Breast epithelium (tissue), 3 donors: ENCODE measurements around the gene PKHD1.
"Not testable (repeated sequence)": the region's sequence is repeated elsewhere in the genome, so short reads cannot be mapped to it uniquely, and the experiment has no call there.

Experiments
- POLR2A ChIP-seq: fragments of 450-650 bp; IDR thresholded peaks from one replicate; pipeline ENCODE4 v1.6.1; 2016; ENCODE audit warnings: antibody characterized with exemption, mild to moderate bottlenecking, moderate library complexity
- POLR2AphosphoS5 ChIP-seq, 3 donors: sonication (generic); formaldehyde crosslinking; IDR thresholded peaks; one replicate each; pipeline ENCODE4 v1.6.1; 2017; ENCODE audit warnings: antibody characterized with exemption in 3 of 3
- TF ChIP-seq, protein P1 (sequence below), 3 donors: fragments of 450-650 bp; IDR thresholded peaks; one replicate each; pipeline ENCODE4 v1.5.1; 2016 to 2017; ENCODE audit warnings: antibody characterized with exemption in 3 of 3, mild to moderate bottlenecking in 3 of 3, moderate library complexity in 3 of 3

DNA sequence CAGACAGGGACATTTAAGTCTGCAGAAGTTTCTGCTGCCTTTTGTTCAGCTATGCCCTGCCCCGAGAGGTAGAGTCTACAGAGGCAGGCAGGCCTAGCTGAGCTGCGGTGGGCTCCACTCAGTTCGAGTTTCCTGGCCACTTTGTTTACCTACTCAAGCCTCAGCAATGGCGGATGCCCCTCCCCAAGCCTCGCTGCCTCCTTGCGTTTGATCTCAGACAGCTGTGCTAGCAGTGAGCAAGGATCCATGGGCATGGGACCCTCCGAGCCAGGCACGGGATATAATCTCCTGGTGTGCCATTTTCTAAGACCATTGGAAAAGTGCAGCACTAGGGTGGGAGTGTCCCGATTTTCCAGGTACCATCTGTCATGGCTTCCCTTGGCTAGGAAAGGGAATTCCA is 164.9 kb downstream of the PKHD1 start:
- TF ChIP-seq, protein P1, sequence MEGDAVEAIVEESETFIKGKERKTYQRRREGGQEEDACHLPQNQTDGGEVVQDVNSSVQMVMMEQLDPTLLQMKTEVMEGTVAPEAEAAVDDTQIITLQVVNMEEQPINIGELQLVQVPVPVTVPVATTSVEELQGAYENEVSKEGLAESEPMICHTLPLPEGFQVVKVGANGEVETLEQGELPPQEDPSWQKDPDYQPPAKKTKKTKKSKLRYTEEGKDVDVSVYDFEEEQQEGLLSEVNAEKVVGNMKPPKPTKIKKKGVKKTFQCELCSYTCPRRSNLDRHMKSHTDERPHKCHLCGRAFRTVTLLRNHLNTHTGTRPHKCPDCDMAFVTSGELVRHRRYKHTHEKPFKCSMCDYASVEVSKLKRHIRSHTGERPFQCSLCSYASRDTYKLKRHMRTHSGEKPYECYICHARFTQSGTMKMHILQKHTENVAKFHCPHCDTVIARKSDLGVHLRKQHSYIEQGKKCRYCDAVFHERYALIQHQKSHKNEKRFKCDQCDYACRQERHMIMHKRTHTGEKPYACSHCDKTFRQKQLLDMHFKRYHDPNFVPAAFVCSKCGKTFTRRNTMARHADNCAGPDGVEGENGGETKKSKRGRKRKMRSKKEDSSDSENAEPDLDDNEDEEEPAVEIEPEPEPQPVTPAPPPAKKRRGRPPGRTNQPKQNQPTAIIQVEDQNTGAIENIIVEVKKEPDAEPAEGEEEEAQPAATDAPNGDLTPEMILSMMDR (IDR thresholded peaks at IDR 0.05), result not testable (repeated sequence)
- not testable (repeated sequence) for TF ChIP-seq POLR2AphosphoS5 (IDR thresholded peaks at IDR 0.05); POLR2A
